HepG2 (cell line): ENCODE measurements around the gene NAA15.

Source experiments
- AGO2 ChIP-seq: fragments of 200-400 bp; formaldehyde crosslinking; optimal IDR thresholded peaks from 2 replicates; pipeline ENCODE3; 2017; ENCODE audit warnings: mild to moderate bottlenecking, low read depth, low read length, moderate library complexity
- CTCF ChIP-seq: sonication (generic); formaldehyde crosslinking; IDR thresholded peaks from 2 replicates; pipeline ENCODE4 v1.5.0; 2020; ENCODE audit warnings: mild to moderate bottlenecking, missing genetic modification reagents, moderate library complexity
- JUN ChIP-seq: sonication (generic); formaldehyde crosslinking; IDR thresholded peaks from 2 replicates; pipeline ENCODE4 v1.4.0; 2020; ENCODE audit warnings: mild to moderate bottlenecking, missing genetic modification reagents
- SMC3 ChIP-seq: IDR thresholded peaks from 2 replicates; pipeline ENCODE4 v1.6.1; 2011; ENCODE audit warnings: low read length, improper control_type of control experiment
- ZNF331 ChIP-seq: sonication (generic); formaldehyde crosslinking; IDR thresholded peaks from 2 replicates; pipeline ENCODE4 v1.4.0; 2020; ENCODE audit warnings: missing genetic modification reagents
- ZNF776 ChIP-seq: sonication (generic); formaldehyde crosslinking; IDR thresholded peaks from 2 replicates; pipeline ENCODE4 v1.4.0; 2020; ENCODE audit warnings: mild to moderate bottlenecking, missing genetic modification reagents
- TF ChIP-seq, protein P1 (sequence below): sonication (generic); formaldehyde crosslinking; IDR thresholded peaks from 2 replicates; pipeline ENCODE4 v1.4.0; 2020; ENCODE audit warnings: missing genetic modification reagents
- TF ChIP-seq, protein P2 (sequence below): IDR thresholded peaks from 2 replicates; pipeline ENCODE4 v1.6.1; 2012; ENCODE audit warnings: inconsistent platforms
- TF ChIP-seq, protein P3 (sequence below): sonication (generic); formaldehyde crosslinking; IDR thresholded peaks from 2 replicates; pipeline ENCODE4 v1.4.0; 2020; ENCODE audit warnings: mild to moderate bottlenecking, missing genetic modification reagents

DNA sequence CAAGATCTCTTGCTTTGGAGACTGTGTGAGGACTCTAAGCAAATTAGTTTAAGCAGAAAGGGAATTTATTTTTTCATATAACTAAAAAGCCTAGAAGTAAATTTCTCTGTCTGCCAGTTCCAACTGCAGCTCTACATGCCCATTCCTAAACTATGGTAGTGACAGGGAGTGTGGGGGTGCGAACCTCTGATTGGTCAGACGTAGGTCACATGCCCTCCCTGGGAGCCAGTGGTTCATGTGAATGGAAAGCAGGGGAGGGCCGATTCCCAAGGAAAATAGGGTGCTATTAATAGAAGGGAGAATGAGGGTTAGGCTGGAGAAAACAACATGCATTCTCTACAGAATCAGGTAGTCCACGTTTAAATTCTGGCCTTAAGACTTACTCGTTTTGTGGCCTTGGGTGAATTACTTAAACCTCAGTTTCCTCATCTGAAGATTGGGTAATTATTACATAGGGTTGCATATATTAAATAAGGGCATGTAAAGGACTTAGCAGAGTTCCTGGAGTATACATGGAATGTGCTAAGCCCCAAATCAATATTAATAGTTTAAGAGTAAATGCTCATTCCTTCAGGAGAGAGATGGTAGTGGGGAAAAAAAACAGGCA, 159.8 kb downstream of the NAA15 start:
- TF ChIP-seq AGO2 (no peak), ZNF776 (no peak), SMC3 (no peak), JUN (CRISPR knock-in tag) (no peak), CTCF (no peak), ZNF331 (no peak)
- TF ChIP-seq, protein P1, sequence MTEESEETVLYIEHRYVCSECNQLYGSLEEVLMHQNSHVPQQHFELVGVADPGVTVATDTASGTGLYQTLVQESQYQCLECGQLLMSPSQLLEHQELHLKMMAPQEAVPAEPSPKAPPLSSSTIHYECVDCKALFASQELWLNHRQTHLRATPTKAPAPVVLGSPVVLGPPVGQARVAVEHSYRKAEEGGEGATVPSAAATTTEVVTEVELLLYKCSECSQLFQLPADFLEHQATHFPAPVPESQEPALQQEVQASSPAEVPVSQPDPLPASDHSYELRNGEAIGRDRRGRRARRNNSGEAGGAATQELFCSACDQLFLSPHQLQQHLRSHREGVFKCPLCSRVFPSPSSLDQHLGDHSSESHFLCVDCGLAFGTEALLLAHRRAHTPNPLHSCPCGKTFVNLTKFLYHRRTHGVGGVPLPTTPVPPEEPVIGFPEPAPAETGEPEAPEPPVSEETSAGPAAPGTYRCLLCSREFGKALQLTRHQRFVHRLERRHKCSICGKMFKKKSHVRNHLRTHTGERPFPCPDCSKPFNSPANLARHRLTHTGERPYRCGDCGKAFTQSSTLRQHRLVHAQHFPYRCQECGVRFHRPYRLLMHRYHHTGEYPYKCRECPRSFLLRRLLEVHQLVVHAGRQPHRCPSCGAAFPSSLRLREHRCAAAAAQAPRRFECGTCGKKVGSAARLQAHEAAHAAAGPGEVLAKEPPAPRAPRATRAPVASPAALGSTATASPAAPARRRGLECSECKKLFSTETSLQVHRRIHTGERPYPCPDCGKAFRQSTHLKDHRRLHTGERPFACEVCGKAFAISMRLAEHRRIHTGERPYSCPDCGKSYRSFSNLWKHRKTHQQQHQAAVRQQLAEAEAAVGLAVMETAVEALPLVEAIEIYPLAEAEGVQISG (CRISPR knock-in tag) = no peak
- TF ChIP-seq, protein P2, sequence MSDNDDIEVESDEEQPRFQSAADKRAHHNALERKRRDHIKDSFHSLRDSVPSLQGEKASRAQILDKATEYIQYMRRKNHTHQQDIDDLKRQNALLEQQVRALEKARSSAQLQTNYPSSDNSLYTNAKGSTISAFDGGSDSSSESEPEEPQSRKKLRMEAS = no peak
- TF ChIP-seq, protein P3, sequence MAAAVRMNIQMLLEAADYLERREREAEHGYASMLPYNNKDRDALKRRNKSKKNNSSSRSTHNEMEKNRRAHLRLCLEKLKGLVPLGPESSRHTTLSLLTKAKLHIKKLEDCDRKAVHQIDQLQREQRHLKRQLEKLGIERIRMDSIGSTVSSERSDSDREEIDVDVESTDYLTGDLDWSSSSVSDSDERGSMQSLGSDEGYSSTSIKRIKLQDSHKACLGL (CRISPR knock-in tag) = no peak
